H1 (cell line): Measurements from ENCODE around the gene PDE8A. TPM values are rescaled to one million over a fixed set of nuclear protein-coding genes. Genes with fewer than 3 reads are reported as not detected.
"Not testable (repeated sequence)": the region's sequence is repeated elsewhere in the genome, so short reads cannot be mapped to it uniquely, and the experiment has no call there.

Source experiments
- CTCF ChIA-PET: fragments of 300-600 bp; sonication (Branson Sonifier 250); formaldehyde crosslinking; loops from one replicate; lab custom pipeline; 2021; ENCODE audit not compliant: partially characterized antibody; lab: Charles Lee
- POLR2A ChIA-PET: fragments of 300-600 bp; sonication (Branson Sonifier 250); formaldehyde crosslinking; loops from one replicate; lab custom pipeline; 2021; ENCODE audit warnings: inconsistent platforms; ENCODE audit not compliant: partially characterized antibody; lab: Charles Lee
- DNase-seq, 2 experiments: peaks; one replicate each; pipeline versions ENCODE4 v3.0.0 to v3.0.0-alpha.2; 2010 to 2022; ENCODE audit warnings: low spot score in 2 of 2, low read depth in 1 of 2, mixed read lengths in 1 of 2
- FAIRE-seq: peaks from 2 replicates; lab custom pipeline; 2011; peaks lifted over from hg19 to GRCh38; lab: Jason Lieb, UNC
- H2AFZ ChIP-seq: 2 replicates; pipeline ENCODE4 v1.8.1; 2012; ENCODE audit warnings: low read length, inconsistent platforms
- H2AK5ac ChIP-seq: 2 replicates; pipeline ENCODE4 v1.6.1; 2013; ENCODE audit warnings: low read depth, low read length
- H2BK120ac ChIP-seq: replicated peaks from 2 replicates; pipeline ENCODE3; 2013; ENCODE audit warnings: low read depth, low read length, inconsistent platforms
- H2BK12ac ChIP-seq: 2 replicates; pipeline ENCODE4 v1.6.1; 2013; ENCODE audit warnings: low read depth, low read length
- H2BK15ac ChIP-seq: 2 replicates; pipeline ENCODE4 v1.6.1; 2013; ENCODE audit warnings: low read length
- H2BK20ac ChIP-seq: 2 replicates; pipeline ENCODE4 v1.6.1; 2013; ENCODE audit warnings: low read length
- H2BK5ac ChIP-seq: 2 replicates; pipeline ENCODE4 v1.6.1; 2013; ENCODE audit warnings: low read depth, low read length
- H3K14ac ChIP-seq: 2 replicates; pipeline ENCODE4 v1.6.1; 2013; ENCODE audit warnings: inconsistent platforms; ENCODE audit not compliant: insufficient read length
- H3K18ac ChIP-seq: 2 replicates; pipeline ENCODE4 v1.6.1; 2013; ENCODE audit warnings: low read length; ENCODE audit errors: extremely low read depth
- H3K23ac ChIP-seq: 2 replicates; pipeline ENCODE4 v1.6.1; 2013; ENCODE audit warnings: inconsistent platforms; ENCODE audit not compliant: insufficient read length
- H3K23me2 ChIP-seq: 2 replicates; pipeline ENCODE4 v1.6.1; 2013; ENCODE audit warnings: low read depth, low read length
- H3K27ac ChIP-seq: 2 replicates; pipeline ENCODE4 v1.6.1; 2011; ENCODE audit warnings: low read depth, low read length, inconsistent platforms
- H3K27me3 ChIP-seq, 4 experiments: replicated peaks in 1 of 4; 1 replicate in 1 of 4; 2 replicates in 3 of 4; pipeline versions ENCODE4 v1.6.1 to v1.8.1; 2011 to 2013; ENCODE audit warnings: low read length in 3 of 4, mild to moderate bottlenecking in 3 of 4, inconsistent platforms in 2 of 4, mixed read lengths in 2 of 4, moderate library complexity in 1 of 4; ENCODE audit not compliant: control insufficient read depth in 3 of 4, insufficient read depth in 3 of 4; ENCODE audit errors: extremely low read depth in 1 of 4
- H3K36me3 ChIP-seq, 4 experiments: 2 replicates each; pipeline versions ENCODE4 v1.6.1 to v1.8.1; 2011 to 2013; ENCODE audit warnings: mild to moderate bottlenecking in 4 of 4, low read length in 3 of 4, moderate library complexity in 2 of 4, control low read depth in 1 of 4, inconsistent platforms in 1 of 4; ENCODE audit not compliant: insufficient read depth in 4 of 4, control insufficient read depth in 2 of 4
- H3K4ac ChIP-seq: replicated peaks from 2 replicates; pipeline ENCODE3; 2013; ENCODE audit warnings: low read length, low read depth, mixed read lengths, inconsistent platforms; ENCODE audit not compliant: insufficient read length
- H3K4me1 ChIP-seq, 4 experiments: replicated peaks in 1 of 4; 1 replicate in 1 of 4; 2 replicates in 3 of 4; pipeline versions ENCODE4 v1.6.1 to v1.8.1; 2011 to 2013; ENCODE audit warnings: low read length in 3 of 4, inconsistent platforms in 2 of 4, mixed read lengths in 1 of 4; ENCODE audit not compliant: insufficient read depth in 4 of 4, control insufficient read depth in 3 of 4
- H3K4me2 ChIP-seq, 2 experiments: 2 replicates each; pipeline versions ENCODE4 v1.6.1 to v1.8.1; 2011 to 2013; ENCODE audit warnings: low read depth in 2 of 2, low read length in 2 of 2, control low read depth in 1 of 2, inconsistent platforms in 1 of 2, mild to moderate bottlenecking in 1 of 2; ENCODE audit not compliant: insufficient read depth in 1 of 2
- H3K4me3 ChIP-seq, 4 experiments: fragments of 200-600, 300-600 bp in 1 of 4; sonication (generic), shearing (Covaris generic), sonication (Bioruptor Twin) in 1 of 4; 2 replicates each; pipeline versions ENCODE4 v1.5.1 to v1.8.1; 2011 to 2016; ENCODE audit warnings: low read length in 4 of 4, low read depth in 3 of 4, control low read depth in 2 of 4, inconsistent platforms in 2 of 4, mild to moderate bottlenecking in 2 of 4, mixed read lengths in 1 of 4, moderate library complexity in 1 of 4; ENCODE audit not compliant: insufficient read depth in 2 of 4; ENCODE audit errors: extremely low read depth in 1 of 4
- H3K56ac ChIP-seq: replicated peaks from 2 replicates; pipeline ENCODE3; 2013; ENCODE audit warnings: low read depth, mild to moderate bottlenecking, mixed read lengths, low read length, inconsistent platforms; ENCODE audit not compliant: insufficient read length
- H3K79me1 ChIP-seq: 2 replicates; pipeline ENCODE4 v1.6.1; 2013; ENCODE audit warnings: low read depth, low read length, control low read depth
- H3K79me2 ChIP-seq, 2 experiments: 2 replicates each; pipeline versions ENCODE4 v1.6.1 to v1.8.1; 2012 to 2013; ENCODE audit warnings: low read length in 2 of 2, mild to moderate bottlenecking in 2 of 2, inconsistent platforms in 1 of 2; ENCODE audit not compliant: insufficient read depth in 2 of 2, control insufficient read depth in 1 of 2
- H3K9ac ChIP-seq, 4 experiments: replicated peaks in 1 of 4; 1 replicate in 1 of 4; 2 replicates in 3 of 4; pipeline versions ENCODE4 v1.6.1 to v1.8.1; 2011 to 2013; ENCODE audit warnings: low read depth in 3 of 4, low read length in 3 of 4, control low read depth in 2 of 4, mild to moderate bottlenecking in 2 of 4, moderate library complexity in 2 of 4, inconsistent platforms in 1 of 4; ENCODE audit errors: extremely low read depth in 1 of 4
- H3K9me3 ChIP-seq, 2 experiments: 2 replicates each; pipeline versions ENCODE4 v1.6.1 to v1.8.1; 2012 to 2013; ENCODE audit warnings: mild to moderate bottlenecking in 2 of 2, moderate library complexity in 2 of 2, control low read depth in 1 of 2, inconsistent platforms in 1 of 2, low read depth in 1 of 2, low read length in 1 of 2, mixed read lengths in 1 of 2; ENCODE audit not compliant: insufficient read depth in 2 of 2
- H4K20me1 ChIP-seq, 2 experiments: replicated peaks in 1 of 2; 2 replicates each; pipeline versions ENCODE3 to v1.8.1; 2011 to 2013; ENCODE audit warnings: inconsistent platforms in 2 of 2, low read length in 2 of 2, mild to moderate bottlenecking in 1 of 2; ENCODE audit not compliant: insufficient read depth in 2 of 2, control insufficient read depth in 1 of 2
- H4K5ac ChIP-seq: 2 replicates; pipeline ENCODE4 v1.6.1; 2013; ENCODE audit warnings: low read length, low read depth, mixed read lengths, inconsistent platforms; ENCODE audit not compliant: insufficient read length
- H4K8ac ChIP-seq: 2 replicates; pipeline ENCODE4 v1.8.0; 2013; ENCODE audit warnings: mild to moderate bottlenecking, moderate library complexity, low read length, inconsistent platforms; ENCODE audit not compliant: insufficient read depth; ENCODE audit errors: extremely low read depth
- H4K91ac ChIP-seq: replicated peaks from 2 replicates; pipeline ENCODE3; 2013; ENCODE audit warnings: low read length, mixed read lengths, inconsistent platforms; ENCODE audit not compliant: insufficient read length
- WGBS, 2 experiments: shearing (Covaris generic) in 1 of 2; methylation state at CpG; one replicate each; pipeline versions ENCODE4 v1.1.6 to v1.1.7; 2013 to 2015; ENCODE audit warnings: low lambda C conversion rate in 2 of 2, mixed read lengths in 2 of 2, inconsistent platforms in 1 of 2, low coverage in 1 of 2, missing lambda C conversion rate in 1 of 2; ENCODE audit not compliant: insufficient replicate concordance in 2 of 2, insufficient coverage in 1 of 2, insufficient read length in 1 of 2; ENCODE audit errors: extremely low coverage in 1 of 2, missing lambda C conversion rate in 1 of 2; 5-methylcytosine and 5-hydroxymethylcytosine counted together
- polyA plus RNA-seq, 7 experiments: library from polyadenylated mRNA; depleted of rRNA in 3 of 7; stranded (reverse) in 5 of 7; unstranded in 2 of 7; fragments of >200 nt in 5 of 7; fragments of 200-250 nt in 2 of 7; gene quantifications; 1 replicate in 5 of 7; 2 replicates in 1 of 7; 4 replicates in 1 of 7; pipeline versions ENCODE4 v1.2.1 to v1.2.3, GENCODE V29; 2011 to 2013; ENCODE audit warnings: missing spikeins in 2 of 7, mixed read lengths in 2 of 7
- total RNA-seq: library from RNA; stranded (reverse); fragmentation: NEBNext Ultra II Directional; extraction: Animal tissue kit (Norgen Biotek cat#: 25700); gene quantifications from 2 replicates; pipeline ENCODE4 v1.2.1, GENCODE V29; 2021

The PDE8A gene
- total and polyA plus RNA-seq, 2 of the 8 experiments (the other 6 are each of a cell fraction or from before 2014, with no cell fraction given): 6.9 to 7.8 TPM

- H3K14ac ChIP-seq, POLR2A ChIA-PET, H3K23ac ChIP-seq, H4K91ac ChIP-seq, H3K27me3 ChIP-seq, H2BK5ac ChIP-seq, H4K8ac ChIP-seq, H3K56ac ChIP-seq, H2AFZ ChIP-seq, H3K79me1 ChIP-seq, H3K4me3 ChIP-seq, H2BK15ac ChIP-seq, DNase-seq, H2BK20ac ChIP-seq, H2BK120ac ChIP-seq, H3K23me2 ChIP-seq, H3K18ac ChIP-seq, H4K5ac ChIP-seq, H2AK5ac ChIP-seq, H3K27ac ChIP-seq, H3K36me3 ChIP-seq, FAIRE-seq, H3K9me3 ChIP-seq, H2BK12ac ChIP-seq, H3K9ac ChIP-seq, H3K4me2 ChIP-seq, H3K4ac ChIP-seq, H3K79me2 ChIP-seq, H4K20me1 ChIP-seq, H3K4me1 ChIP-seq: not testable (repeated sequence)
- CTCF ChIA-PET: interaction anchor here (0.5 to 1.6 kb wide), 2 partner anchors 17 to 341 kb away, joined by 3 to 9 read pairs; no protein-coding TSS in a partner anchor
- WGBS, 2 experiments: 91% methylated on average over 11 of the region's 11 CpGs; no CpG with 5 or more reads in 1 of the 2 experiments
Observed at GRCh38 chr15:85185350-85185749, 203.7 kb downstream of the PDE8A start.

GRCh38 chr15:85188171-85188577 lies 206.5 kb downstream of the PDE8A start:
- H3K4me3 ChIP-seq, H3K27me3 ChIP-seq, H3K56ac ChIP-seq, H3K4me2 ChIP-seq, H3K9me3 ChIP-seq, H2BK12ac ChIP-seq, H2AFZ ChIP-seq, H3K27ac ChIP-seq, H3K36me3 ChIP-seq, H4K91ac ChIP-seq, H2BK5ac ChIP-seq, H2BK120ac ChIP-seq, H3K79me1 ChIP-seq, H2AK5ac ChIP-seq, FAIRE-seq, H3K4ac ChIP-seq, H4K20me1 ChIP-seq, H3K14ac ChIP-seq, H3K23ac ChIP-seq, H3K4me1 ChIP-seq, H3K9ac ChIP-seq, H3K23me2 ChIP-seq, H2BK15ac ChIP-seq, POLR2A ChIA-PET, H2BK20ac ChIP-seq, H3K79me2 ChIP-seq, DNase-seq, H4K8ac ChIP-seq, H4K5ac ChIP-seq, H3K18ac ChIP-seq: not testable (repeated sequence)
- 89% methylated on average over 3 of the region's 3 CpGs; no CpG with 5 or more reads in 1 of the 2 experiments for WGBS, 2 experiments
- CTCF ChIA-PET: interaction anchor here (0.6 kb wide), 1 partner anchor 343 kb away, joined by 4 read pairs; no protein-coding TSS in a partner anchor
